Heart left ventricle (tissue), 16 donors: ENCODE measurements around the gene MYCN. TPM values are rescaled to one million over a fixed set of nuclear protein-coding genes. Genes with fewer than 3 reads are reported as not detected.

Experiments used
- ATAC-seq, 4 donors: fragments of 200-7000 bp; cut with Tn5 transposase; one replicate each; pipeline ENCODE4 v1.9.1; 2020 to 2022; ENCODE audit warnings: moderate library complexity in 4 of 4, mild to moderate bottlenecking in 3 of 4, moderate number of reproducible peaks in 1 of 4
- DNase-seq, 5 donors: peaks; one replicate each; pipeline ENCODE4 v3.0.0-alpha.2; 2020
- H3K27ac ChIP-seq, 12 donors: fragments of 200-600 bp; sonication (generic) in 4 of 12; one replicate each; pipeline versions ENCODE4 v1.5.0 to v1.8.0; 2016 to 2022; ENCODE audit warnings: mild to moderate bottlenecking in 2 of 12
- H3K27me3 ChIP-seq, 9 donors: fragments of 200-600 bp; sonication (generic) in 2 of 9; one replicate each; pipeline versions ENCODE4 v1.5.1 to v1.8.0; 2016 to 2022; ENCODE audit warnings: mild to moderate bottlenecking in 3 of 9
- H3K36me3 ChIP-seq, 9 donors: fragments of 200-600 bp; sonication (generic) in 2 of 9; one replicate each; pipeline versions ENCODE4 v1.5.0 to v1.8.0; 2018 to 2022; ENCODE audit warnings: mild to moderate bottlenecking in 2 of 9
- H3K4me1 ChIP-seq, 12 donors: fragments of 200-600 bp; sonication (generic) in 4 of 12; one replicate each; pipeline versions ENCODE4 v1.5.0 to v1.8.0; 2016 to 2022; ENCODE audit warnings: mild to moderate bottlenecking in 3 of 12
- H3K4me3 ChIP-seq, 12 donors: fragments of 200-600 bp; sonication (generic) in 4 of 12; one replicate each; pipeline versions ENCODE4 v1.5.0 to v1.8.0; 2017 to 2022; ENCODE audit warnings: mild to moderate bottlenecking in 9 of 12, moderate library complexity in 4 of 12
- H3K9me3 ChIP-seq, 12 donors: fragments of 200-600 bp; sonication (generic) in 4 of 12; one replicate each; pipeline versions ENCODE4 v1.5.0 to v1.8.0; 2016 to 2022; ENCODE audit warnings: mild to moderate bottlenecking in 1 of 12
- POLR2A ChIP-seq, 2 donors: fragments of 450-650 bp; IDR thresholded peaks; one replicate each; pipeline ENCODE4 v1.6.1; 2017; ENCODE audit warnings: antibody characterized with exemption in 2 of 2, mild to moderate bottlenecking in 2 of 2, moderate library complexity in 2 of 2
- WGBS, 4 donors: extraction: QIAGEN DNeasy Blood & Tissue Kit in 2 of 4; methylation state at CpG; one replicate each; pipeline versions ENCODE4 v1.1.5 to v1.1.7; 2013 to 2018; 5-methylcytosine and 5-hydroxymethylcytosine counted together
- intact Hi-C, 10 donors: fragments of 100-400 bp; cut with DNase I; formaldehyde crosslinking; loops; one replicate each; pipeline versions ENCODE4 v1.11.1 to v1.14.2; 2022
- polyA plus RNA-seq, 2 donors: library from polyadenylated mRNA; stranded (reverse); fragments of 200-250 nt; gene quantifications; one replicate each; pipeline ENCODE4 v1.2.3, GENCODE V29; 2013
- total RNA-seq, 9 donors: library from RNA; depleted of rRNA in 2 of 9; stranded (reverse); fragments of >200 nt in 2 of 9; fragmentation: NEBNext Ultra II Directional in 3 of 9; extraction: Animal tissue kit (Norgen Biotek cat#: 25700) in 3 of 9; gene quantifications; one replicate each; pipeline versions ENCODE4 v1.1.0 to v1.2.4, GENCODE V29; 2016 to 2023
- TF ChIP-seq, protein P1 (sequence below), 12 donors: fragments of 200-600 bp; sonication (generic) in 4 of 12; IDR thresholded peaks; one replicate each; pipeline versions ENCODE4 v1.5.0 to v1.8.0; 2018 to 2022; ENCODE audit warnings: antibody characterized with exemption in 12 of 12, mild to moderate bottlenecking in 5 of 12
- donor health status: ischemic (EF 13 %, LVEDD 7.1; RV severe dilation, severe dysfunction).
- donor health status: healthy with polysubstance abuse.
- donor health status: DM: no; HTN: yes; CAD: no.
- donor health status: DM: no; HTN: no; CAD: no.
- donor health status: ischemic (EF 25% LVEDD 6.9; RV normal size, moderate dysfunction).
- donor health status: ischemic (EF 25% LVEDD 5.7; RV mildly dilated, moderate dysfunction).
- donor health status: healthy.
- donor health status: DM: yes; HTN: yes; CAD: no.
- donor health status: ischemic (EF 35%, LVEDD 5.7; RV mildly dilated, moderate dysfunction).
- donor health status: nonischemic (EF 11% LVEDD 7.7; RV severe dilation, severe dysfunction).
- donor health status: DM: yes; HTN: yes; CAD: no.
- donor health status: PGD.
- donor health status: ischemic (EF 29% LVEDD 5.4; RV normal size, mild dysfunction).
- donor health status: nonischemic (EF 23%, LVEDD 6.1; RV moderate dilation, normal function).

Gene MYCN
- total and polyA plus RNA-seq, 11 donors, result 0.22 to 1.6 (median 0.62) TPM; not detected in 2

DNA sequence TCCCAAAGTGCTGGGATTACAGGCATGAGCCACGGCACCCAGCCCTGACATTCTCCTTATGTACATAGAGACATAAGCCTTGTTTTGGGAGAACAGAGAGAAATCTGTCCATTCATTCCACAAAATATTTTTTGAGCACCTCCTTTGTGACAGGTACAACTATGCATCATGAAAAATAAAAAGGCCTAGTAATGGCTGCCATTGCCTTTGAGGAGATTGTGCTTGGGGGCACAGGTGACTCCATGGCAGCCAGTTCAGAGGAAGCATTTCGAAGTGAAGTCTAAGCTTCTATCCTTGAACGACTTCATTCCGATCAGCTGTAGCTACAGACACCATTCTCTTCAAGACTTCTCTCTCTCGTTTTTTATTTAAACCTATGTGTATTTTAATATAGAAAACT lies 10.5 kb upstream of the MYCN start:
- H3K27ac ChIP-seq, result no peak overlapping the region
- no peak overlapping the region for H3K4me3 ChIP-seq
- no peaks in the 10 kb centered on the region for H3K9me3 ChIP-seq
- no peaks in the 10 kb centered on the region for H3K4me1 ChIP-seq
- intact Hi-C loops, result loop anchor here in 4 of 10 donors (10.0 kb wide), 3 partner anchors 295 to 825 kb away; no protein-coding TSS in a partner anchor
- whole genome bisulfite sequencing, 4 donors, result 92 to 96% (median 95%) methylated on average over 5 of the region's 5 CpGs
- DNase-seq (no peak), ATAC-seq (no peak)
- TF ChIP-seq POLR2A (IDR thresholded peaks at IDR 0.05), result no peak
- TF ChIP-seq, protein P1, sequence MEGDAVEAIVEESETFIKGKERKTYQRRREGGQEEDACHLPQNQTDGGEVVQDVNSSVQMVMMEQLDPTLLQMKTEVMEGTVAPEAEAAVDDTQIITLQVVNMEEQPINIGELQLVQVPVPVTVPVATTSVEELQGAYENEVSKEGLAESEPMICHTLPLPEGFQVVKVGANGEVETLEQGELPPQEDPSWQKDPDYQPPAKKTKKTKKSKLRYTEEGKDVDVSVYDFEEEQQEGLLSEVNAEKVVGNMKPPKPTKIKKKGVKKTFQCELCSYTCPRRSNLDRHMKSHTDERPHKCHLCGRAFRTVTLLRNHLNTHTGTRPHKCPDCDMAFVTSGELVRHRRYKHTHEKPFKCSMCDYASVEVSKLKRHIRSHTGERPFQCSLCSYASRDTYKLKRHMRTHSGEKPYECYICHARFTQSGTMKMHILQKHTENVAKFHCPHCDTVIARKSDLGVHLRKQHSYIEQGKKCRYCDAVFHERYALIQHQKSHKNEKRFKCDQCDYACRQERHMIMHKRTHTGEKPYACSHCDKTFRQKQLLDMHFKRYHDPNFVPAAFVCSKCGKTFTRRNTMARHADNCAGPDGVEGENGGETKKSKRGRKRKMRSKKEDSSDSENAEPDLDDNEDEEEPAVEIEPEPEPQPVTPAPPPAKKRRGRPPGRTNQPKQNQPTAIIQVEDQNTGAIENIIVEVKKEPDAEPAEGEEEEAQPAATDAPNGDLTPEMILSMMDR (IDR thresholded peaks at IDR 0.05), result no peak
- H3K27me3 ChIP-seq, result no peaks in the 10 kb centered on the region
- no peaks in the 10 kb centered on the region for H3K36me3 ChIP-seq

DNA sequence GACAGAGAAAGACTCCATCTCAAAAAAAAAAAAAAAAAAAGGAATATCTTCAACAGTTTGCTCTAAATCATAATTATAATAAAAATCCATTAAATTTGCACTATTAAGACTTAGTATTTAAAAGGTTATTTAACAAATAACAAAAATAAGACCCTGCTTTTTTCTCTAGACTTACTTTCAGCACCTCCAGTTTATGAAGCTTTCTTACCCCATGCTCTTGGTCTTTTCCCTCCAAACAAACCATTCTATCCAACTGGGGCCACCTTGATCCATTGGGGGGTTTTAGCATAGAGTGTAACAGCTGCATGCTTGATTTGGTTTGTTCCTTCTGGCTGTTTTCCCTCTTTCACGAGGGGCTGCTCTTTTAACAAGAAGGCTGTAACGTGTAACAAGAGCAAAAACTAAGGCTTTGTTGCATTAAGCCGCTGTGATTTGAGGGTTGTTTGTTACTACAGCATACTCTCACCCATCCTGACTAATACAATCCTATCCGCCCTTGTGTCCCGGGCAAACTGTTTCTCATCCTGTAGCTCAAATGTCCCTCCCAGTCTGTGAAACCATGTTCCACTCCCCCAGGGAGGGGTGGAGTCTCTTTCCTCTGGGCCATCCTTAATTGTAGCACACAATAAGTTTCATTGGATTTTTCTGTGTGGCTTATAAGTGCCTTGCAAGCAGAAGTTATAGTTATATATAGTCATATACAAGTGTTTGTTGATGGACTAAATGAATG lies 9.6 kb upstream of the MYCN start:
- intact Hi-C loops, result loop anchor here in 4 of 10 donors (10.0 kb wide), 3 partner anchors 296 to 824 kb away; no protein-coding TSS in a partner anchor
- Histone ChIP-seq H3K4me3 (no peak overlapping the region), H3K27ac (no peak overlapping the region), H3K9me3 (no peaks in the 10 kb centered on the region), H3K27me3 (no peaks in the 10 kb centered on the region), H3K36me3 (no peaks in the 10 kb centered on the region), H3K4me1 (no peaks in the 10 kb centered on the region)
- no peak for ATAC-seq
- TF ChIP-seq, protein P1 (IDR thresholded peaks at IDR 0.05), result no peak
- TF ChIP-seq POLR2A (IDR thresholded peaks at IDR 0.05), result no peak
- DNase-seq, result no peak
- 83 to 89% (median 87%) methylated on average over 5 of the region's 5 CpGs for WGBS, 4 donors

DNA sequence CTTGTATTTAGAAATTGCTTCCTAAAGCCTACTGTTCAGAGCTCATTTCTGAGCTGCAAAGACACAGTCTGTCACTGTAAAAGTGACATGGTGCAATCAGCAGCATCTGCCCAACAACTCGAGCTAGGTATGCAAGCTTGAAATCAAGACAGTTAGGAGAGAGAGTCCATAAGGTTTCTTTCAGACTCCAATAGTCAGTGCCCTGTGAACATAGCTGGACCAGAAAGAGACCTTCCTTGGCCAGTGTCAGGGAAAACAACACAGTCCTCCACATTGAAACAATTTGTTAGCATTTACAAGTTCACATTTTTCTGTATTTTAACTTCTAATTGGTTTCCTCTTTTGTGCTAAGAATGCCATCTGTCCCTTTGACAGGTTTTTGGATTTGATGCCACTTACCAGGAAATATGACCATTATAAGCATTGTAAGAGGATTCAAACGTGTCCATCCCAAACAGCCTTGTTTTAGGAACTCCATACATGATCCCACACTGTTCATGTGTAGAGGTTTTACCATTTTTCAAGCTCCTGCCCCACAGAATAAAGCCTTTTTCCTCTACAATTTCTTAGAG lies 8.9 kb upstream of the MYCN start:
- Histone ChIP-seq H3K27ac (no peak overlapping the region), H3K4me1 (no peaks in the 10 kb centered on the region), H3K4me3 (no peak overlapping the region), H3K27me3 (no peaks in the 10 kb centered on the region), H3K9me3 (no peaks in the 10 kb centered on the region), H3K36me3 (no peaks in the 10 kb centered on the region)
- TF ChIP-seq, protein P1 (IDR thresholded peaks at IDR 0.05), result no peak
- no peak for TF ChIP-seq POLR2A (IDR thresholded peaks at IDR 0.05)
- WGBS, 4 donors, result 57 to 70% (median 63%) methylated on average over 2 of the region's 2 CpGs
- ATAC-seq, result no peak
- no peak for DNase-seq
- intact Hi-C loops, result loop anchor here in 4 of 10 donors (10.0 kb wide), 3 partner anchors 297 to 823 kb away; no protein-coding TSS in a partner anchor

DNA sequence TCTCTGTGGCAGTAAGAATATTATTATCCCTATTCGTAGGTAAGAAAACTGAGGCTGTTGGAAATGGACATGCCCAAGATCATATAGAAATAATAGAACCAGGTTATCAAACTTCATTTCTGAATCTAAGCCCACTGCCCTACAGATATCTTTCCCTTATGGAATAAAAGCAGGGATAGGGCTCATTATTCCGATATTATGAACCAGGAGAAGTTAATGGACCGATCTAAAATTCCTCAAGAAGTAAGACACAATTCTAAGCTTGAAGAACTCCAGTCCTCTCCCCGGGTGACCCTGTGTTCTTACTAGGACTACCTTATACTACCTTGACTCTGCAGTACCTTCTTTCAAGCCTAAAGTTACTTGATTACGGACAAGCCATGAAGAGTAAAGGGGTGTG lies 8.4 kb upstream of the MYCN start:
- DNase-seq, result no peak
- 95 to 96% (median 95%) methylated on average over 5 of the region's 5 CpGs for WGBS, 4 donors
- Histone ChIP-seq H3K27ac (no peak overlapping the region), H3K27me3 (no peaks in the 10 kb centered on the region), H3K9me3 (no peaks in the 10 kb centered on the region), H3K4me3 (no peak overlapping the region), H3K36me3 (no peaks in the 10 kb centered on the region), H3K4me1 (no peaks in the 10 kb centered on the region)
- no peak for ATAC-seq
- intact Hi-C loops, result loop anchor here in 4 of 10 donors (10.0 kb wide), 3 partner anchors 297 to 823 kb away; no protein-coding TSS in a partner anchor
- TF ChIP-seq POLR2A (IDR thresholded peaks at IDR 0.05), result no peak
- TF ChIP-seq, protein P1 (IDR thresholded peaks at IDR 0.05), result no peak
